MM.1S (cell line): ENCODE measurements around the gene MCTP2.

Source experiments
- DNase-seq: peaks from one replicate; pipeline ENCODE4 v3.0.0-alpha.2; 2015
- H2AFZ ChIP-seq: fragments of 300-600 bp; sonication (generic); 2 replicates; pipeline ENCODE4 v1.6.0; 2016; ENCODE audit warnings: antibody characterized with exemption, low read length
- H3F3A ChIP-seq: fragments of 300-600 bp; sonication (generic); 2 replicates; pipeline ENCODE4 v1.6.1; 2016; ENCODE audit warnings: mild to moderate bottlenecking, antibody characterized with exemption, low read length, moderate library complexity, mixed read lengths; ENCODE audit not compliant: insufficient read depth
- H3K27ac ChIP-seq: fragments of 300-600 bp; sonication (generic); 2 replicates; pipeline ENCODE4 v1.5.1; 2016; ENCODE audit warnings: mild to moderate bottlenecking, low read length
- H3K27me3 ChIP-seq: fragments of 300-600 bp; sonication (generic); replicated peaks from 2 replicates; pipeline ENCODE4 v1.6.0; 2016; ENCODE audit warnings: low read length; ENCODE audit not compliant: insufficient read depth
- H3K36me3 ChIP-seq: fragments of 300-600 bp; sonication (generic); replicated peaks from 2 replicates; pipeline ENCODE4 v1.6.1; 2016; ENCODE audit warnings: mild to moderate bottlenecking, low read length, mixed read lengths; ENCODE audit not compliant: insufficient read depth
- H3K4me1 ChIP-seq: fragments of 300-600 bp; sonication (generic); 2 replicates; pipeline ENCODE4 v1.6.1; 2016; ENCODE audit warnings: low read length, mixed read lengths
- H3K4me2 ChIP-seq: fragments of 300-600 bp; sonication (generic); 2 replicates; pipeline ENCODE4 v1.6.0; 2016; ENCODE audit warnings: low read depth, low read length
- H3K4me3 ChIP-seq: fragments of 300-600 bp; sonication (generic); 2 replicates; pipeline ENCODE4 v1.5.1; 2016; ENCODE audit warnings: low read length, mixed read lengths
- H3K79me2 ChIP-seq: fragments of 300-600 bp; sonication (generic); 2 replicates; pipeline ENCODE4 v1.6.1; 2016; ENCODE audit warnings: mixed run types, low read length, mixed read lengths
- H3K9ac ChIP-seq: fragments of 300-600 bp; sonication (generic); 2 replicates; pipeline ENCODE4 v1.6.1; 2016; ENCODE audit warnings: low read length, mixed read lengths
- H3K9me2 ChIP-seq: fragments of 300-600 bp; sonication (generic); replicated peaks from 2 replicates; pipeline ENCODE4 v1.6.1; 2016; ENCODE audit warnings: mild to moderate bottlenecking, low read length, mixed read lengths; ENCODE audit not compliant: insufficient read depth
- H3K9me3 ChIP-seq: fragments of 300-600 bp; sonication (generic); replicated peaks from 2 replicates; pipeline ENCODE4 v1.6.1; 2016; ENCODE audit warnings: mild to moderate bottlenecking, low read length, mixed read lengths; ENCODE audit not compliant: insufficient read depth
- H4K20me1 ChIP-seq: fragments of 300-600 bp; sonication (generic); 2 replicates; pipeline ENCODE4 v1.6.1; 2016; ENCODE audit warnings: mild to moderate bottlenecking, low read length, moderate library complexity, mixed read lengths; ENCODE audit not compliant: insufficient read depth
- EZH2 ChIP-seq: fragments of 300-600 bp; sonication (generic); optimal IDR thresholded peaks from 2 replicates; pipeline ENCODE3; 2017; ENCODE audit warnings: low read depth, mild to moderate bottlenecking, antibody characterized with exemption, low read length, mixed read lengths
- EZH2phosphoT487 ChIP-seq: fragments of 300-600 bp; sonication (generic); IDR thresholded peaks from 2 replicates; pipeline ENCODE4 v1.6.1; 2018; ENCODE audit warnings: antibody characterized with exemption, low read length
- TF ChIP-seq, protein P1 (sequence below): fragments of 300-600 bp; sonication (generic); IDR thresholded peaks from 2 replicates; pipeline ENCODE4 v1.5.1; 2016; ENCODE audit warnings: antibody characterized with exemption, low read length, mixed read lengths

The MCTP2 gene

DNA sequence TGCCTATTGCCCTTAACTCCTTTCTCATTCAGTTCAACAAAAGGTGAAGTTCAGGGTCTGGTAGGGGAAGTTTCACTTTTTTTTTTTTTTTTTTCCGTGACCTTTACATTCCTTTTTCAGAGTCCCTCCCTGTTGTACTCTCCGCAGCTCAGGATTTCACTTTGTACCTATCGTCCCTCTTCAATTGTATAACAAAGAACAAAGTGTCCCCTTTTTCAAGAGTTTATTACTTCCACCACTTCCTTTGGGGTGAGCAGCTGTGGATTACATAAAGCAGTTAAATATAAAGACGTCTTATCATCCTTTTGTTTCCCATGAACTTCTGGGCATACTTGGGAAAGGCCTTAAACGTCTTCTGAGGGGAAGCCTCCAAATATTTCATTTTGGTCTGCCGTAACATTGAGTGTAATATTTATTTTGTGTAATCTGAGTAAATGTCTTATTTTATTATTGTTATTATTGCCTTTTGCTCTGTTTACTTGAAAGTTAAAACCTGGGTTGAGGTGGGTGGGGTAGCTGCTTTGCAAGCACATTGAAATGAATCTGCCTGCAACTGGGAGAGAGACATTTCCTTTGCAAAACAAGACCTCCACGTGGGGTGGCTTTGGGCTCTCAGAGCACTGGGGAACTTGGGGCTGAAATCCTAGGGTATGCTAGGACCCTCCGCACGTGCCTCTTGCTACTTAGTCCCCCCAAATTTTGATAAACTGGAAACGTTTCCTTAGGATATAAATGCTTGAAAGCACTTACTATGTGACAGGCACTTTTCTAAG is 169.4 kb downstream of the MCTP2 start:
- no peaks in the 10 kb centered on the region for H4K20me1 ChIP-seq
- no peak overlapping the region for H3K27ac ChIP-seq
- no peaks in the 10 kb centered on the region for H3K27me3 ChIP-seq
- H3K36me3 ChIP-seq, result no peaks in the 10 kb centered on the region
- TF ChIP-seq EZH2phosphoT487 (no peak), EZH2 (no peak)
- TF ChIP-seq, protein P1, sequence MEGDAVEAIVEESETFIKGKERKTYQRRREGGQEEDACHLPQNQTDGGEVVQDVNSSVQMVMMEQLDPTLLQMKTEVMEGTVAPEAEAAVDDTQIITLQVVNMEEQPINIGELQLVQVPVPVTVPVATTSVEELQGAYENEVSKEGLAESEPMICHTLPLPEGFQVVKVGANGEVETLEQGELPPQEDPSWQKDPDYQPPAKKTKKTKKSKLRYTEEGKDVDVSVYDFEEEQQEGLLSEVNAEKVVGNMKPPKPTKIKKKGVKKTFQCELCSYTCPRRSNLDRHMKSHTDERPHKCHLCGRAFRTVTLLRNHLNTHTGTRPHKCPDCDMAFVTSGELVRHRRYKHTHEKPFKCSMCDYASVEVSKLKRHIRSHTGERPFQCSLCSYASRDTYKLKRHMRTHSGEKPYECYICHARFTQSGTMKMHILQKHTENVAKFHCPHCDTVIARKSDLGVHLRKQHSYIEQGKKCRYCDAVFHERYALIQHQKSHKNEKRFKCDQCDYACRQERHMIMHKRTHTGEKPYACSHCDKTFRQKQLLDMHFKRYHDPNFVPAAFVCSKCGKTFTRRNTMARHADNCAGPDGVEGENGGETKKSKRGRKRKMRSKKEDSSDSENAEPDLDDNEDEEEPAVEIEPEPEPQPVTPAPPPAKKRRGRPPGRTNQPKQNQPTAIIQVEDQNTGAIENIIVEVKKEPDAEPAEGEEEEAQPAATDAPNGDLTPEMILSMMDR, result no peak
- no peaks in the 10 kb centered on the region for H3F3A ChIP-seq
- H3K4me3 ChIP-seq, result no peak overlapping the region
- no peaks in the 10 kb centered on the region for H3K79me2 ChIP-seq
- H3K4me2 ChIP-seq, result no peak overlapping the region
- no peak overlapping the region for H2AFZ ChIP-seq
- H3K4me1 ChIP-seq, result no peaks in the 10 kb centered on the region
- no peak for DNase-seq
- no peak overlapping the region for H3K9ac ChIP-seq
- no peaks in the 10 kb centered on the region for H3K9me3 ChIP-seq
- H3K9me2 ChIP-seq, result no peaks in the 10 kb centered on the region

- Histone ChIP-seq H3K27me3 (no peaks in the 10 kb centered on the region), H2AFZ (no peak overlapping the region), H3K4me2 (no peak overlapping the region), H3K9me2 (no peaks in the 10 kb centered on the region), H3K4me1 (no peaks in the 10 kb centered on the region), H3F3A (no peaks in the 10 kb centered on the region), H3K9ac (no peak overlapping the region), H3K4me3 (no peak overlapping the region), H3K27ac (no peak overlapping the region), H4K20me1 (no peaks in the 10 kb centered on the region), H3K9me3 (no peaks in the 10 kb centered on the region), H3K36me3 (no peaks in the 10 kb centered on the region), H3K79me2 (no peaks in the 10 kb centered on the region)
- no peak for DNase-seq
- TF ChIP-seq EZH2phosphoT487 (no peak), EZH2 (no peak)
- TF ChIP-seq, protein P1, result no peak
These were observed 172.0 kb downstream of the MCTP2 start for GRCh38 chr15:94403331-94403730.

DNA sequence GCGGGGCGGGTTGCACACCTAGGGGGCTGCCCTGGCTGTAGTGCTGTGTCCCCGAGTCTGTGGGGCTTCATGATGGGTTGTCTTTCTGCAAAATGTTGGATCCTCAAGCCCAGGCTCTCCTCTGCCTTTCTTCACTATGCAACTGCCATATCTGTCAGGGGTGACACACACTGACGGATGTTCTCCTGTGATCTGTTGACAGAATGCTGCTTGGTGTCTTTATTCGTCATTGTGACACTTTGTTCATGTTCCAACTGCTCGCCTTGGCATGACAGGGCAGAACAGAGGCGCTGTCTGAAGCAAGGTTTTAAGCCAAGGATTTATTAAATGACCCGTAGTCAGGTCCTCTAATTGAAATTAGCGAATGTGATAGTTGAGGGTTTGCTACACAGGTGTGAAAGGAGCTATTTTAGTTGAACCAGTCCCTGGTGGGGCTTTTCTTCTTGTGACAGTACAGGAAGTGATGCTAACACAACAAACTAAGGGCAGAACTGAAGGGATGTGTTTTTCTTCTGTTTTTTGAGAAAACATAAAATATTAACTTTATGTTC is 173.4 kb downstream of the MCTP2 start:
- Histone ChIP-seq H3K27me3 (no peaks in the 10 kb centered on the region), H2AFZ (no peak overlapping the region), H3K9me3 (no peaks in the 10 kb centered on the region), H3K4me1 (no peaks in the 10 kb centered on the region), H3K4me3 (no peak overlapping the region), H3K27ac (no peak overlapping the region), H3F3A (no peaks in the 10 kb centered on the region), H3K4me2 (no peak overlapping the region), H3K9ac (no peak overlapping the region), H3K36me3 (no peaks in the 10 kb centered on the region), H4K20me1 (no peaks in the 10 kb centered on the region), H3K79me2 (no peaks in the 10 kb centered on the region), H3K9me2 (no peaks in the 10 kb centered on the region)
- TF ChIP-seq EZH2, result no peak
- TF ChIP-seq EZH2phosphoT487, result no peak
- TF ChIP-seq, protein P1, result no peak
- no peak for DNase-seq
